Stimulated activated CD4-positive, alpha-beta T cell treated with anti-CD3 and anti-CD28 coated beads, Interleukin-15, amount 100 ng/mL, for 24 hours (primary cell): Measurements from ENCODE around the gene RBM26.

Experiments used
- DNase-seq: peaks from one replicate; pipeline ENCODE4 v3.0.0-alpha.2; 2020

The RBM26 gene

DNA sequence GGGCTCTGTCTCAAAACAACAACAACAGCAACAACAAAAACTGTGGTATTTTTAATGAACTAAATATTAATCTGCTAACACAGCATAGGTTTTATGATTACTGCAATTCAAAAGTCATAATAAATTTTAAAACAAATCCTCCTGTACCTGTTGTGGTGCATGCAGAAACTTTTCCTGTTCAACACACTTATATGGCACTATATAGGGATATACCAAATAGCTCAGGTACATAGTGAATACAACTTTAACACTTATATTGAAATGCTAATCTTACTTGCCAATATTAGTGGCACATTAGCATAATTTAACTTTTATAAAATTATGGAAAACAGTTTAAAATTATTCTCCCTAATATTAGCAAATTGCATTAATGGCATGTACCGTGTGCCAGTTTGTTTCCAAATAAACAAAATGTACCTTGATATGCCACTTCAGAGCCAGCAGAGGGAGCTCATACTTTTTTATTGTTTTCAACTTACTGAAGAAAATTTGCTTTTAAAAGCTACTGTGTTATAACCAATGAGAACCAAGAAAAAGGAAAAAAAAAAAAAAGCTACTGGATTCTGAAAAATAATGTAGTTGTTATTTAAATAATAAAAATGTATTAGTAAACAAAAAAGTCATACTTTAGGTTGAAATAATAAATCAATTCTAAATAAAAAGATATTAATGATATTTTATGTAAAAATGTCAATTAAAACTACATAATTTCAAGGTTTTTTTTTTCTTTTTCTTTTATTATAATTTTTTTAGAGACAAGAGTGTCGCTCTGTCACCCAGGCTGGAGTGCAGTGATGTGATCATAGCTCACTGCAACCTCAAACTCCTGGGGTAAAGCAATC is 18.0 kb upstream of the RBM26 start:
- no peak for DNase-seq

- DNase-seq = no peak
Measured at GRCh38 chr13:79423340-79423739, 17.3 kb upstream of the RBM26 start.

DNA sequence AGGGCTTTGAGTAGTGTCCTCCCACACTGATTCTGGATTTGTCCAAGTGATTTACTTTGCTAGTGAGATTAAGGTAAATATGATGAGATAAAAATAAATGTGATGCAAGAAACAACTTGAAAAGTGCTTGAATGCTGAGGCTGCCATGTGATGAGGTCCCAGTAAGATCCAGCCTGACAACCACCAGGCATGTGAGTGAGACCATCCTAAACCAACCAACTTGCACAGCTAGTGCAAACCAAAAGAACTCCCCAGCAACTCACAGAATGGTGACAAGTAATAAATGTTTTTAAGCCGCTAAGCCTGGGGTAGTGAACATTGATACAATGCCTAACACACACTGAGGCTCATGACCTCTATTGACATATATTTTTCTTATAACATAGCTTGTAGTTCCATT is 13.3 kb upstream of the RBM26 start:
- DNase-seq = no peak

GRCh38 chr13:79417741-79418140 is 11.7 kb upstream of the RBM26 start:
- DNase-seq = no peak

GRCh38 chr13:79413521-79413920 is 7.5 kb upstream of the RBM26 start:
- no peak for DNase-seq

DNA sequence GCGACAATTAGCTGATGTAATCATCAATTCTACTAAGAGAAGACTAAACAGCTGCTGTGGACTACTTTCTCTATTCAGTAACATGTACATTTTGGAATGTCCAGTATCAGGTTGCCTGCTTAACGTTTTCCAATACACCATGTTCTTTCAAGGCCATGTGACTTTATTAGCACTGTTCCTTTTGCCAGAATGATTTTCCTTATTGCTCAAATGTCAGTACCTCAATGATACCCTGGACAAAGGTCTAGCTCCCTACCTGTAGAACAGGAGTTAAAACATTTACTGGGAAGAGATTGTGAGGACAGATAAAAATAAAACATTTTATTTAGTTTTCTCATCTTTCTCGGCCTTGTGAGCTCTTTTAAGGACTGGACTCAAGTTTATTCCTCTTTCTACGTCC is 3.8 kb upstream of the RBM26 start:
- no peak for DNase-seq

- no peak for DNase-seq
Measured at GRCh38 chr13:79407349-79407979, 1.4 kb upstream of the RBM26 start.

GRCh38 chr13:79406597-79406908 is 498 bp upstream of the RBM26 start:
- DNase-seq = no peak

DNA sequence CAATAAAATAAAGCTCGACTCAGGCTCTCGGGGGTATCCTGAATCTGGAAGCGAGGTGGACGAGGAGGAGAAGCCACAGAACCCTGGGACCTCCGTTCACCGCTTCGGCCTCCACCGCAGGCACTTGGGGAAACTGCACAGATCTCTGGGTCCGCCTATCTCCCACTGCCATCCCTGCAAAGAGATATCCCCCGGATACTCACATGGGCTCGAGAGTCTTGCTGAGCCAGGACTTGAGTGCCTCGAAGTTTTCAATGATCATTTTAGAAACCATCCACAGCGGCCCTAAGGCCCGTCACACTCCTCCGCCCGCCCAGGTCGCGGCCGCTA is 589 bp downstream of the RBM26 start:
- DNase-seq = no peak

- peak; percentile 48 for DNase-seq
Measured at GRCh38 chr13:79404985-79405384, 1.1 kb downstream of the RBM26 start.

- DNase-seq = no peak
Measured at GRCh38 chr13:79404361-79404760, 1.7 kb downstream of the RBM26 start.

GRCh38 chr13:79403113-79403512 is 2.9 kb downstream of the RBM26 start:
- DNase-seq = no peak

GRCh38 chr13:79402679-79403078 is 3.4 kb downstream of the RBM26 start:
- no peak for DNase-seq

DNA sequence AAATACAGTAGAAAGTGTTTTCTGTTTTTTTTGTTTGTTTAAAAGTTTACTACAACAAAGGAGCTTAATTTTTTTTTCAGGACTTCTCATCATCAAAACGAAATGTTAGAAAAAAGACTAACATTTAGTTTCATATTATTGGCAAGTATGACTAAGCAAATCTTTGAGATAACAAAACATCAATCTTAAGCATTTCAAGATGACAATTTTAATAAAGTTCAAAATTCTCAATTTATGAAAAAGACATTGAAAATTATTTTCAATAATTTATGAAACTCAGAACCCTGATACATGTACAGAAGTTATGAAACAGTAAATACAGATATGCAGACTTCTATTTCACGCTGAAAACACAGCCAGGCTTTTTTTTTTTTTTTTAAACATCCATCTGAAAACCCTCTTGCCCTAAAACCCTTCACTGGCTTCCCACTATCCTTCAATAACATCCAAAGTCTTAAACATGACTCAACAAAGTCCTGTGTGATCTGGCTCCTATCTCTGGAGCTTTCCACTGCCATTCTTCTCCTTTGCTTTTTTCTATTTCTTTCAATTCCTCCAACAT is 3.9 kb downstream of the RBM26 start:
- DNase-seq = no peak

DNA sequence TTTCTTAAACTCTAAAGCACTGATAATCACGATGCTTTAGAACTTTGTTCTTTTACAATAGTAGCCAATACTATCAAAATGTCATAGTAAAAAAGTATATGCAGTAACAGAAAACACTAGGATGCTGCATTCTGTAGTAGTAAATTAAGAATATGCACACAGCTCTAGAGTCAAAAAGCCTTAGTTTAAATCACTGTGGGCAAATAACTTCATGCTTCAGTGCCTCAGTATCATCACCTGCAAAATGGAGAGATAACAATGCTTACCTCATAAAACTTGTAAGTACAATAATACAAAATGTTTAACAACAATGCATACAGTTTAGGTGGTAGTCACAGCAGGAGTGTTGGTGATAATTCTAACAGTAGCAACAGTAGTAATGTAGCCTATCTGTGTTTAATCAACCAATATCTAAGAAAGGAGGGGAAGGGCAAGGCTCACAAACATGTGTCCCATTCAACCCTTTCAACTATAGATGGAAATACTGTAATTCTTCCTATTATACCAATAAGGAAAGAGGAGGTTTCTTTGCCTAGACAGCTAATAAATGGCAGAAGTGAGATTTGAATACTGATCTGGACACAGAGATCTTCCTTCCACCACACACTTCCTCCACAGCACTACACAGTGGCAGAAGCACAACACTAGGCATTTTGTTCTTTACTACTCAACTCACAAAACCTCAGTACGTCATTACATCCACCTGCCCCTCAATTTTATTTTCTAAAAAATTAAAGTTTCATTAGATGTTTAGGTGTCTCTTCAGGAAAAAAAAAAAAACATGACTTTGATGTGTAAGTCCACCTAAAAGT is 4.6 kb downstream of the RBM26 start:
- DNase-seq = no peak

GRCh38 chr13:79398915-79399314 is 7.1 kb downstream of the RBM26 start:
- DNase-seq = peak; percentile 31

GRCh38 chr13:79398127-79398526 is 7.9 kb downstream of the RBM26 start:
- no peak for DNase-seq

GRCh38 chr13:79395881-79396280 is 10.2 kb downstream of the RBM26 start:
- DNase-seq = no peak

GRCh38 chr13:79393564-79394249 is 12.3 kb downstream of the RBM26 start:
- peak; percentile 17 for DNase-seq

GRCh38 chr13:79392882-79393563 is 13.0 kb downstream of the RBM26 start:
- DNase-seq = peak; percentile 30

DNA sequence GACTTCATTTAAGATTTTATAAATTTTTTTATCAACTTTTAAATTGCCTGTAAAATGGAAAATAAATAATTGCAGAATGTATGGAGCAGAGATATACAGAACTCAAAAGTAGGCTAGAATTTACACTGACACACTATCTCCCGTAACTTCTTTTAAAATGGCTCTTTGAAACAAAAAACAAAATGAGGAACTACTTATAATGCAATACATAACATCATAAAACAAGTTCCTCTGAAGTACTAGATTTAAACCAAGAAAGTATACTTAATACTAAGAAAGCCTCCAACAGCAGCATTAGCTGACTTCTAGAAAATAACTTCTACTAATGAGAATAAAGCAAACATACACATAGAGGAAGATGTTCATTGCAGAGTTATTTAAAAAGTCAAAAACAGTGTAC is 17.0 kb downstream of the RBM26 start:
- no peak for DNase-seq

DNA sequence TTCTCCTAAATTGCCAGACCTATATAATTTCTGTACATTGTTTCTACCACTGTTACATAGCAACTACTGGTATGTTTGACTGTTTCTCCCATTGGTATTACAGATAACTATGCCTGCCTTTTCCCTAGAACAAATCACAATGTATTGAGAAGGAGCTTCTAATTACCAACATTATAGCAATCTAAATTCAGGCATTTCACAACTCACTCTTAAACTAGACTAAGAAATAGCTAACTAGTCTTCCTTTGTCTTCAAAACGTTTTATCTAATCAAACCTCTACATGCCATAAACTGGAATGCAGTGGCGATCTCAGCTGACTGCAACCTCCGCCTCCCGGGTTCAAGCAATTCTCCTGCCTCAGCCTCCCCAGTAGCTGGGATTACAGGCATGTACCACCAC is 18.2 kb downstream of the RBM26 start:
- DNase-seq = no peak
